GM18520 (cell line): ENCODE measurements around the gene SLC26A1.

ENCODE experiments used
- ATAC-seq: cut with Tn5 transposase; IDR thresholded peaks from one replicate; pipeline ENCODE4 v1.9.1; 2021; ENCODE audit not compliant: unreplicated experiment

Gene SLC26A1

GRCh38 chr4:1029529-1029928, 36.3 kb upstream of the SLC26A1 start:
- no peak for ATAC-seq

- ATAC-seq, result no peak
These were observed 35.5 kb upstream of the SLC26A1 start for GRCh38 chr4:1028574-1029220.

GRCh38 chr4:1027915-1028238, 34.7 kb upstream of the SLC26A1 start:
- ATAC-seq, result no peak

- no peak for ATAC-seq
These were observed 34.2 kb upstream of the SLC26A1 start for GRCh38 chr4:1027219-1027914.

- ATAC-seq, result peak; percentile 49
These were observed 32.9 kb upstream of the SLC26A1 start for GRCh38 chr4:1026115-1026514.

GRCh38 chr4:1024882-1025545, 31.8 kb upstream of the SLC26A1 start:
- ATAC-seq, result no peak

- no peak for ATAC-seq
These were observed 30.9 kb upstream of the SLC26A1 start for GRCh38 chr4:1023895-1024740.

- ATAC-seq, result no peak
These were observed 30.0 kb upstream of the SLC26A1 start for GRCh38 chr4:1023075-1023640.

- no peak for ATAC-seq
These were observed 29.5 kb upstream of the SLC26A1 start for GRCh38 chr4:1022739-1023066.

GRCh38 chr4:1022051-1022738, 29.0 kb upstream of the SLC26A1 start:
- ATAC-seq, result no peak

- peak; percentile 82 for ATAC-seq
These were observed 28.3 kb upstream of the SLC26A1 start for GRCh38 chr4:1021386-1022050.

GRCh38 chr4:1019729-1020470, 26.7 kb upstream of the SLC26A1 start:
- no peak for ATAC-seq

GRCh38 chr4:1019320-1019719, 26.1 kb upstream of the SLC26A1 start:
- ATAC-seq, result no peak

- no peak for ATAC-seq
These were observed 25.2 kb upstream of the SLC26A1 start for GRCh38 chr4:1018147-1019020.

GRCh38 chr4:1017706-1018105, 24.5 kb upstream of the SLC26A1 start:
- ATAC-seq, result no peak

GRCh38 chr4:1017211-1017610, 24.0 kb upstream of the SLC26A1 start:
- no peak for ATAC-seq

GRCh38 chr4:1015746-1016145, 22.5 kb upstream of the SLC26A1 start:
- ATAC-seq, result no peak

GRCh38 chr4:1015179-1015578, 22.0 kb upstream of the SLC26A1 start:
- ATAC-seq, result no peak
